ENCODE data around the gene OGG1.

Gene OGG1

DNA sequence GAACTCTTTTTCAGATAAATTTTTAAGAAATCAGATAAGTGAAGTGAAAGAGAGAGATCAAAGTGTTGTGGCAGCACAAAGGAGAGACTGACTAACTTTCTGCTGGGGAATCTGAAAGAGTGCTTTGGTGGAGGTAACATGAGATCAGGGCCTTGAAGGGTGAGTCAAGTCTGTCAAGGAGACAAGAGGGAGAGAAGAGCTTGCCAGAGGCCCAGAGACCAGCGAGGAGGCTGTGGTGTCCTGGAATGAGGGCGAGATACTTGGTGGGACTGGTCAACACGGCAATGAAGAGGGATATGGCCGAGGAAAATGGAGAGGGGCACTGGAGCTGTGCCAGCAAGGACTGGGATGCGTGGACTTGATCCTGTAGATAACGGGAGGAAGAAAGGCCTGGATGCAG lies 38.0 kb downstream of the OGG1 start:
- no peak for DNase-seq

DNA sequence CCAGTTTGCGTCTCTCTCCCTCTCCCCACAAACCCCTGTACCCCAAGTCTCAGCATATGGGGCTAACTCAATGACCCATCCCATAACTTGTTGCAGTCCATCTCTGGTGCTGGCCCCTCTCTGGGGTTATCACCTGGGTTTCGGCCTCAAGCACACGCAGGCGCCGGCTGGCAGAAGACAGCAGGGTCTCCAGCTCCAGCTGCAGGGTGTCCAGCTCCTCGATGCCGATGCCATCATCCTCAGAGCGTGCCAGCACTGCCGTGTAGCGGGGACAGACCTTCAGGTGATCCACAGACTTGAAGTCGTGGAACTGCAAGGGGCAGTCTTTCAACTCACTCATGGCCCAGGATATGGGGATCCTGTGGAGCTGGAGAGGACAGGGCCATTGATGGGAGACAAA lies 41.4 kb downstream of the OGG1 start:
- no peak for DNase-seq

DNA sequence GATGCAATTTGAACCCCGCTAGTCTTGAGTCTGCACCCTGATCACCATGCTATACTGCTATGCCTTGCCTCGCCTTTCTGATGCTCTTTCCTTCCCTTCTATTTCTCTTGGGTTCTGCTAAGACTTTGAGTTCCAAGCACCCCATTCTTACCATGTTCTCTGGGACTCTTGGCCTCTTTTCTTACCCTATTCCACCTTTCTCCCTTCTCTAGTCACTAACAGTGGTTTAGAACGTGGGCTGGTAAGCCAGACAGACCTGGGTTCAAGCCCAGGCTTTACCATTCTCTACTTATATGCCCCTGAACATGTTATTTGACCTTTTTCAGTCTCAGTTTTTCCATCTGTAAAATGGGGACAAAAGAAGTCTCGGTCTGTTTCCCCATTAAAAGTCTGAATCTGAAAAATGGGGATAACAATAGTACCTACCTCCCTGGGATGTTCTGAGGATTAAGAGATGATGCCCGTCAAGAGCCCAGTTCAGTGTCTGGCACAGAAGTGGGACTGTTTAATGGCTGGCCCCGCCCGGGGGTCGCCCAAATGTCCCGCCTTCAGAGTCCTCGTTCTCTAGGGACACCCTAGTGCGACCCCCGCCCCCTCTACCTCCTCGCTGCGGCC lies 42.1 kb downstream of the OGG1 start:
- DNase-seq = no peak

DNA sequence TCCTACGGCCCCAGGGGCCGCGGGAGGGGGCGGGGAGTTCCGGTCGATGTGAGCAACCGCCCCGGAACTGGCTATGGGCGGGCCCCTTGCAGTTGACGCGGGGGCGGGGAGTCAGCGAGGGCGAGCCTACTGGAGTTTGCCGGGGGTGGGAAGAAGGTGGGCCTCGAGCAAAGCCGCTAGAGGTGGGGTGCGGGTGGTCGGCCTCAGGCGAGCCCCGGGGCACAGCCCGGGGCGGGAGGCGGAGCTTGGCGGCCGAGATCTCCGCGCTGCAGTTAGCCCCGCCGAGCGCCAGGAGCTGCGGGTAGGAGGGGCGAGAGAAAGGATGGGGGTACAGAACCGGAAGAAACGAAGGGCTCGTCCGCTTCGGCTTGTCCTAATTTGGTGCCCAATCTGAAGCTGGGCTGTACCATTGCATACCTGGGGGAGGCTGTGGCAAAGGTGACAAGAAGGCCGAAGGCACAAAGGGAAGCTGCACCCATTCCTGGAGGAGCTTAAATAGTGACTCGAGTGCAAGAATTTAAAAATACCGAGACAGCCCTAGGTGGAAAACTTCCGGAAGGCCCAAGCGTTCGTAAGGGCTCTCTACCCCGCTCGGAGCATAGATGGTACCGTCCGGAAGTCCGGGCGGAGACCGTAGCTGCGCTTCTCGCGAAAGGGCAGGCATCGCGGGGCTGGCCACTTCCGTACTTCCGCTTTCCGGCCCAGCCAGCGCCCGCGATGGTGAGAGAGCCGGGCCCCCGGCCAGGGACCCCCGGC lies 42.8 kb downstream of the OGG1 start, which contains the start of the genes ARPC4 and TADA3:
Gene ARPC4 (plus strand): TSS at position 678 of the 756 bp plus-strand sequence. CDS start 40 bp downstream, at position 718.
Gene TADA3 (minus strand): TSS at position 69 of the 756 bp plus-strand sequence. CDS start 1,007 bp downstream, outside the sequence.
- peak; percentile 90 for DNase-seq

DNA sequence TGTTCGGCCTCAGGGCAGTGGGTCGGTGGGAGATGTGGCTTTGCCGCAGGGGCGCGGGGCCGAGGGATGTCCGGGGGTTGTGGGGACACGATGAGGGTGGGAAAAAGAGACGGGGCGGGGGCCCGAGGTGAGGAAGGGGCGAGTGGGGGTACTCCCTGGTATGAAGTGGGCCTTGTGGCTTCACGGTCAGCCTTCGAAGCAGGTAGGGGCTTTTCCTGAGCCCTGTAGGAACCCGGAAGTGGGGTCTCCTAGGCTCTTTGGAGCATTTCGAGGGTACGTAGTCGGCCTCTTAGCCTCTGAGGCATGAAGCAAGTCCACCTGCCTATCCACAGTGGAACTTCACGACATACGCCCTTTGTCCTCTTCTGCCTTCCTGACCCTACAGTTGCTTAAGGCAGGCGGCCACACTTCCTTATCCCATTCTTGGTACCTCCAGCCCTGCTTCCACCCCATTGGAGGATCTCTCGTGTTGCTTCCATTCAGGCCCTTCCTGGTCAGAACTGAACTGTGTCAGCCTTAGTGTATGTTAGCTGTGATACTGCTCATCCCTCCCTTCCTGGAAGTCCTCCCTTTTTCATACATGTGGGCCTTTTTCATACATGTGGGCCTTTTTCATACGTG lies 43.5 kb downstream of the OGG1 start:
- DNase-seq = no peak

DNA sequence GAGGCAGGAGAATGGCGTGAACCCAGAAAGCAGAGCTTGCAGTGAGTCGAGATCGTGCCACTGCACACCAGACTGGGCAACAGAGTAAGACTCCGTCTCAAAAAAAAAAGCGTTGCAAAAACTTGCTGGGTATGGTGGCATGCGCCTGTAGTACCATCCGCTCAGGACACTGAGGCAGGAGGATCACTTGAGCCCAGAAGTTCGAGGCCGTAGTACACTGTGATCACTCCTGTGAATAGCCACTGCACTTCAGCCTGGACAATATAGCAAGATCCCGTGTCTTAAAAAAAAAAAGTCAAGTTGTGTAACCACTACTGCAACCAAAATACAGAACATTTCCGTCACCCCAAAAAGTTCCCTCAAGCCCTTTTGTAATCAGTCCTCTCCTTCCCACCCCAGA lies 44.6 kb downstream of the OGG1 start:
- no peak for DNase-seq

DNA sequence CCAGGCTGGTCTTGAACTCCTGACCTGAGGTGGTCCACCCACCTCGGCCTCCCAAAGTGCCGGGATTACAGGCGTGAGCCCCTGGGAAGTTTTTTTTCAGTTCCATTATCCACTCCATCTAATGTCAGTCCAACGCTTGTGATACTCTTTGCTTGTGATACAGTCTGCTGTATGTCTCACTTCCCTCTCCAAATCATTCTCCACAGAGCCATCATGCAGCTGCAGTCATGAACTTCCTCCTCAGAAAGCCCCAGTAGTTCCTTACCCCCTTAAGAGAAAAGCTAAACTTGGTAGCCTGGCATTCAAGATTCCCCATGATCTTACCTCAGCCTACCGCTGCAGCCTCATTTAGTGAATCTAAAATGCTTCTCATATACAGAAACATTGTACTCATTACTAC lies 45.5 kb downstream of the OGG1 start:
- no peak for DNase-seq

DNA sequence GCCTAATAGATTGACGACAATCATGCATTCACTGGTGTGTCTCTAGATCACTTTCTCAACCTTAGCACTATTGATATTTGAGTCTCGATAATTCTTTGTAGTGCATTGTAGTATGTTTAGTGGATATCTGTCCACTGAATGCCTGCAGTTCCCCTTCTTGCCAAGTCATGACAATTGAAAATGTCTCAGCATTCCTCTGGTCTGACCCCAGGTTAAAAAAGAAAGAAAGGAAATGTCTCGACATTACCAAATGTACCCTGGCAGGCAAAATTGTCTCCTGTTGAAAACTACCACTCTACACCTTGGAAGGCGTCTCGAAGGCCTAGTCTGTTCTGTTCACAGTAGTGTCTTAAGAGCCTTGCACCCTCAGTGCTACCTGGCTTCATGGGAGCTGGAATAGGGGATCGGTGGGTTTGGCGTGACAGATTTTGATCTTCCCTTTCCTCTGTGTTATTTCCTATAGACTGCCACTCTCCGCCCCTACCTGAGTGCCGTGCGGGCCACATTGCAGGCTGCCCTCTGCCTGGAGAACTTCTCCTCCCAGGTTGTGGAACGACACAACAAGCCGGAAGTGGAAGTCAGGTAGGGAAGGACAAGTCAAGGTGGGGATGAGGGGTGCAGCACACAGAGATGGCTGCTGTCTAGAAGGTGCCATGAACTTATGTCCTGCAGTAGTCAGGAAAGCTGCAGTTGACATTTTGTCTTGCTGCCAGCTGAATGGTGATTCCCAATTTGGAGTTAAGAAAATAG lies 47.6 kb downstream of the OGG1 start:
- no peak for DNase-seq

DNA sequence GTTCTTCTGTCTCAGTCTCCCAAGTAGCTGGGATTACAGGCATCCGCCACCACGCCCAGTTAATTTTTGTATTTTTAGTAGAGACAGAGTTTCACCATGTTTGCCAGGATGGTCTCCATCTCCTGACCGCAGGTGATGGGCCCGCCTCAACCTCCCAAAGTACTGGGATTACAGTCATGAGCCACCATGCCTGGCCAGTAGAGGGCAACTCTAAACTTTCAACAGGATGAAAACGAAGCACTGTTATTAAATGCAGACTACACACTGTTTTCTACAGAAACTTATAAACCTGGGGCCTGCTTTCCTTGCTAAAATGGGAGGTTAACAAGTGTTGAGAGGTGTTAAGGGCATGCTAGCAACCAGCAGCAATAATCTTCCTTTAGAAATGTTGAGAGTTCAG lies 50.8 kb downstream of the OGG1 start:
- no peak for DNase-seq

DNA sequence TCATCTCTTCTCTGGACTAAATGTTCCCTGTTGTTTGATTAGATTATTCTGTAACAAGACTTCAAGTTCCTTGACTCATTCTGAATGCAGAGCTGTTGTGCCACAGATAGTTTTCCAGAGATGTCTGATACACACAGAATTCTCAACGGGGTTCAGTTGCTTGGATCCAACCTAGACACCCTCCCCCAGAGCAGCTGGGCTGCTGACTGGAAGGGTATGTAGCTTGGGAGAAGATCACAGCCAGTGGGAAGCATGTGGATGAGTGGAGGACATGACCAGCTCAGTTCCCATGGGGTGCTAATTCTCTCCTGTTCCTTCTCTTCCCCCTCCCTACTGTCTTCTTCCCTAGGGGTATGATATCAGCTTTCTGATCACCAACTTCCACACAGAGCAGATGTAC lies 53.7 kb downstream of the OGG1 start:
- DNase-seq = no peak

DNA sequence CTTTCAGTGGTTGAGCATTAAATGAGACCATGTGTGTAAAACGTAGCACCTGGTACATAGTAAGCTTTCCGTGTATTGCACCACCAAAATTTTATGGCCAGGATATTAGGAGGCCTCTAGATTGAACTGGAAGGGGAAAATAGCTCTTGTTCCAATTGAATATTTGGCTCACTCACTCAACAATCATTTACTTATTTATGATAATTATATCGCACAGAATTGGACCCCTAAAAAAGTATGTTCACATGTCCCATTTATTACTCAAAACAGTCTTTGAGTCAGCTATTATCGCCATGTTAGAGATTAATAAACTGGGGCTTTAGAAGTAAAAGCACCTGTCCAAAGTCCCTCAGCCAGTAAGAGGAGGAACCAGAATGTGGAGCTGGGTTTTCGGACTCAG lies 55.2 kb downstream of the OGG1 start:
- DNase-seq = no peak

DNA sequence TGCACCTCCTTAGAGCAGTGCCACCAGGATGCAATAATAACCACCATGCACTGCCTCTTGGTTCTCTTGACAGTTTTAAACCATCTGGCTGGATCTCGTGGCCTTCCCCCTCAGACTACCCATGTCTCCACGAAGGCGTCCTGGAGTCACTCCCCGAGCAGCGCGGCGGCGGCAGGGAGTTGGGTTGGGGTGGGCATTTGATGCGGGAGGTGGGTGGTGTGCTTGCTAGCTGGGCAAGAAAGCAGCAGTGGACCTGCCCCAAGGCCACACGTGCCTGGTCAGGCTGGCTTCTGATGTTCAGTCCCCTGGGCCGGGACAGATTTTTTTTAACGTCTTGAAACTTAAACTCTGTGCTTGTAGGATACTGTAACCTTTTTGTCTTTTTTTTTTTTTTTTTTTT lies 56.4 kb downstream of the OGG1 start:
- DNase-seq = no peak

Data from activated naive CD4-positive, alpha-beta T cell treated with anti-CD3 and anti-CD28 coated beads, Interleukin-2, amount 50 U/mL, for 16 hours (primary cell).